ENCODE measurements around the gene DLG4.
"Not testable (repeated sequence)": the region's sequence is repeated elsewhere in the genome, so short reads cannot be mapped to it uniquely, and the experiment has no call there.

DLG4 gene

GRCh38 chr17:7166873-7167272, 52.8 kb downstream of the DLG4 start:
- H3K4me3 ChIP-seq (ENCODE audit: low read length), result no peak overlapping the region
- H3K4me1 ChIP-seq (ENCODE audit: control insufficient read depth, insufficient read depth, low read length), result peaks cover 11% of the 10 kb centered on the region
- DNase-seq (ENCODE audit: low read depth), result no peak
- H3K9me3 ChIP-seq (ENCODE audit: control insufficient read depth, low read length), result peaks cover 8% of the 10 kb centered on the region
- H3K27me3 ChIP-seq (replicated peaks; ENCODE audit: control insufficient read depth, insufficient read depth, low read length), result no peaks in the 10 kb centered on the region
- no peaks in the 10 kb centered on the region for H3K36me3 ChIP-seq (ENCODE audit: control insufficient read depth, insufficient read depth, low read length, severe bottlenecking)
- no peak overlapping the region for H3K9ac ChIP-seq (ENCODE audit: low read length)

GRCh38 chr17:7159571-7159970, 60.1 kb downstream of the DLG4 start:
- not testable (repeated sequence) for DNase-seq (ENCODE audit: low read depth); H3K4me1 ChIP-seq (ENCODE audit: control insufficient read depth, insufficient read depth, low read length); H3K4me3 ChIP-seq (ENCODE audit: low read length); H3K36me3 ChIP-seq (ENCODE audit: control insufficient read depth, insufficient read depth, low read length, severe bottlenecking); H3K9ac ChIP-seq (ENCODE audit: low read length); H3K9me3 ChIP-seq (ENCODE audit: control insufficient read depth, low read length)
- peaks cover 16% of the 10 kb centered on the region for H3K27me3 ChIP-seq (replicated peaks; ENCODE audit: control insufficient read depth, insufficient read depth, low read length)

DNA sequence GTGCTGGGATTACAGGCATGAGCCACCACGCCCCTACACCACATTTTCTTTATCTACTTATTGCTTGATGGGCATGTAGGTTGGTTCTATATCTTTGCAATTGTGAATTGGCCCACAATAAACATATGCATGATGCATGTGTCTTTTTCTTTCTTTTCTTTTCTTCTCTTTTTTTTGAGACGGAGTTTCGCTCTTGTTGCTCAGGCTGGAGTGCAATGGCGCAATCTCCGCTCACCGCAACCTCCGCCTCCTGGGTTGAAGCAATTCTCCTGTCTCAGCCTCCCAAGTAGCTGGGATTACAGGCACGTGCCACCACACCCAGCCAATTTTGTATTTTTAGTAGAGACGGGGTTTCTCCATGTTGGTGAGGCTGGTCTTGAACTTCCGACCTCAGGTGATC, 61.2 kb downstream of the DLG4 start:
- not testable (repeated sequence) for DNase-seq (ENCODE audit: low read depth); H3K9me3 ChIP-seq (ENCODE audit: control insufficient read depth, low read length); H3K9ac ChIP-seq (ENCODE audit: low read length); H3K36me3 ChIP-seq (ENCODE audit: control insufficient read depth, insufficient read depth, low read length, severe bottlenecking); H3K4me3 ChIP-seq (ENCODE audit: low read length); H3K4me1 ChIP-seq (ENCODE audit: control insufficient read depth, insufficient read depth, low read length)
- peaks cover 23% of the 10 kb centered on the region for H3K27me3 ChIP-seq (replicated peaks; ENCODE audit: control insufficient read depth, insufficient read depth, low read length)

DNA sequence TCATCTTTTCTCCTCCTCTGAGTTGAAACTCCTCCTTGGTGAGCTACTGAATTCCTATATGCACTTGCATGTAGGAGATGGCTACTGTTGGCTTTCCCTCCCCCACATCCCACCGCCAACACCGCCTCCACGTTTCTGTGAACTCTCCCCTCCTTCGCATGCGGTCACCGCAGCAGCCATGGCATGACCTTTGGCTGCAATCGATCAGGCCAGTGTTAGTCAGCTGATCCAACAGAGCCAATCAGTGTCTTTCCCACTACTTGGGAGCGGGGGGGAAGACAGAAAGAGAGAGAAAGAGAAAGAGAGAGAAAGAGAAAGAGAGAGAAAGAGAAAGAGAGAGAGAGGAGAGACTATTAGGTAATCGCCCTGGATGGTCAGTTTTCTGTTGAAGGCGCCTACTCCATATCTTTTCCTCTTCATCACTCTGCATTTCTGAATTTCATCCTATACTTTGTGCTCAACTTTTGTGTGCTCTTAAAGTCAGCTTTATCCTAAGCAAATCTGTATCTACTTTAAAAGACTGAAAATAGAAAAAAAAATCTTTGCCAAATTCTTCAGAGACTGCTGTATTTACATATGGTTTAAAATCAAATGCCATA, 63.2 kb downstream of the DLG4 start:
- Histone ChIP-seq H3K4me3 (ENCODE audit: low read length) (no peak overlapping the region), H3K27me3 (replicated peaks; ENCODE audit: control insufficient read depth, insufficient read depth, low read length) (peaks cover 30% of the 10 kb centered on the region), H3K9me3 (ENCODE audit: control insufficient read depth, low read length) (no peaks in the 10 kb centered on the region), H3K36me3 (ENCODE audit: control insufficient read depth, insufficient read depth, low read length, severe bottlenecking) (no peaks in the 10 kb centered on the region), H3K9ac (ENCODE audit: low read length) (no peak overlapping the region), H3K4me1 (ENCODE audit: control insufficient read depth, insufficient read depth, low read length) (peaks cover 3% of the 10 kb centered on the region)
- no peak for DNase-seq (ENCODE audit: low read depth)

DNA sequence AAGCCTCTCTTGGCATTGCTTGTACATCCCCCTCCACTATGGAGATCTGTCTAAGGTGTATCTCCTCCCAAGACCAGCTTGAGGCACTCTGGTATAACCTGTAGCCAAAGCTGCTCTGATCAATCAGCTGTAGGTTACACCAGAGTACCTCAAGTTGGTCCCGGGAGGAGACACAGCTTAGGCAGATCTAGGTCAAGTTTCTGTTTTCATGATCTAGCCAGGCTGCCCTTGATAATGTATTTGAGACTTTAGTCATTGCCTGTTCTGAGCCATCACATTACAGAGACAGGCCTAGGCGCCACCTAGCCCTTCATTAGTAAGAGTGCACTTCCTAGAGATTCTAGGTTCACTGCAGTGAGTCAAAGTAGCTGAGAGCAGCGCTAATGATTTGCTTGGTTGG, 71.9 kb downstream of the DLG4 start:
- no peak overlapping the region for H3K9ac ChIP-seq (ENCODE audit: low read length)
- no peaks in the 10 kb centered on the region for H3K4me1 ChIP-seq (ENCODE audit: control insufficient read depth, insufficient read depth, low read length)
- no peak for DNase-seq (ENCODE audit: low read depth)
- no peak overlapping the region for H3K4me3 ChIP-seq (ENCODE audit: low read length)
- H3K27me3 ChIP-seq (replicated peaks; ENCODE audit: control insufficient read depth, insufficient read depth, low read length), result peaks cover 47% of the 10 kb centered on the region
- no peaks in the 10 kb centered on the region for H3K9me3 ChIP-seq (ENCODE audit: control insufficient read depth, low read length)
- H3K36me3 ChIP-seq (ENCODE audit: control insufficient read depth, insufficient read depth, low read length, severe bottlenecking), result no peaks in the 10 kb centered on the region

- Histone ChIP-seq H3K4me3 (ENCODE audit: low read length) (no peak overlapping the region), H3K27me3 (replicated peaks; ENCODE audit: control insufficient read depth, insufficient read depth, low read length) (peaks cover 47% of the 10 kb centered on the region), H3K36me3 (ENCODE audit: control insufficient read depth, insufficient read depth, low read length, severe bottlenecking) (no peaks in the 10 kb centered on the region), H3K4me1 (ENCODE audit: control insufficient read depth, insufficient read depth, low read length) (no peaks in the 10 kb centered on the region), H3K9me3 (ENCODE audit: control insufficient read depth, low read length) (no peaks in the 10 kb centered on the region), H3K9ac (ENCODE audit: low read length) (no peak overlapping the region)
- no peak for DNase-seq (ENCODE audit: low read depth)
These were observed 73.5 kb downstream of the DLG4 start for GRCh38 chr17:7146115-7146514.

GRCh38 chr17:7144213-7144612, 75.4 kb downstream of the DLG4 start:
- no peak for DNase-seq (ENCODE audit: low read depth)
- Histone ChIP-seq H3K4me1 (ENCODE audit: control insufficient read depth, insufficient read depth, low read length) (no peaks in the 10 kb centered on the region), H3K9me3 (ENCODE audit: control insufficient read depth, low read length) (no peaks in the 10 kb centered on the region), H3K4me3 (ENCODE audit: low read length) (no peak overlapping the region), H3K36me3 (ENCODE audit: control insufficient read depth, insufficient read depth, low read length, severe bottlenecking) (no peaks in the 10 kb centered on the region), H3K27me3 (replicated peaks; ENCODE audit: control insufficient read depth, insufficient read depth, low read length) (peaks cover 61% of the 10 kb centered on the region), H3K9ac (ENCODE audit: low read length) (no peak overlapping the region)

DNA sequence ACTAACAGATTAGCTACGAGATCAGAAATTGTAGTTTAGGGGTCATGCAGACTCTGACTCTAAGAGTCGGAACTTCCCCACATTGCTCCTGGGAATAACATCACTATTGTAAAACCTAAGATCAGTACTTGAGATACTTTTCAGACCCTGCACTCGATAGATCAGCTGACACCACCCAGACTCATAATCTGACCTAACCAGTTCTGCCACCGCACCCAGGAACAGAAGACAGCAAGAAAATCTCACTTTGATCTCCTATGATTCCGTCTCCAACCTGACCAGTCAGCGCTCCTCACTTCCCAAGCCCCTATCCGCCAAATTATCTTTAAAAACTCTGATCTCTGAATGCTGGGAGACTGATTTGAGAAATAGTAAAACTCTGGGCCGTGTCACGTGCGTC, 77.8 kb downstream of the DLG4 start:
- no peak for DNase-seq (ENCODE audit: low read depth)
- H3K9ac ChIP-seq (ENCODE audit: low read length), result no peak overlapping the region
- H3K4me3 ChIP-seq (ENCODE audit: low read length), result no peak overlapping the region
- no peaks in the 10 kb centered on the region for H3K4me1 ChIP-seq (ENCODE audit: control insufficient read depth, insufficient read depth, low read length)
- no peaks in the 10 kb centered on the region for H3K9me3 ChIP-seq (ENCODE audit: control insufficient read depth, low read length)
- no peaks in the 10 kb centered on the region for H3K36me3 ChIP-seq (ENCODE audit: control insufficient read depth, insufficient read depth, low read length, severe bottlenecking)
- peaks cover 63% of the 10 kb centered on the region for H3K27me3 ChIP-seq (replicated peaks; ENCODE audit: control insufficient read depth, insufficient read depth, low read length)

GRCh38 chr17:7139400-7139799, 80.2 kb downstream of the DLG4 start:
- Histone ChIP-seq H3K4me3 (ENCODE audit: low read length) (no peak overlapping the region), H3K9me3 (ENCODE audit: control insufficient read depth, low read length) (no peaks in the 10 kb centered on the region), H3K4me1 (ENCODE audit: control insufficient read depth, insufficient read depth, low read length) (no peaks in the 10 kb centered on the region), H3K36me3 (ENCODE audit: control insufficient read depth, insufficient read depth, low read length, severe bottlenecking) (no peaks in the 10 kb centered on the region), H3K9ac (ENCODE audit: low read length) (no peak overlapping the region), H3K27me3 (replicated peaks; ENCODE audit: control insufficient read depth, insufficient read depth, low read length) (peaks cover 55% of the 10 kb centered on the region)
- no peak for DNase-seq (ENCODE audit: low read depth)

GRCh38 chr17:7138800-7139381, 80.7 kb downstream of the DLG4 start:
- Histone ChIP-seq H3K36me3 (ENCODE audit: control insufficient read depth, insufficient read depth, low read length, severe bottlenecking) (no peaks in the 10 kb centered on the region), H3K4me3 (ENCODE audit: low read length) (no peak overlapping the region), H3K9me3 (ENCODE audit: control insufficient read depth, low read length) (no peaks in the 10 kb centered on the region), H3K27me3 (replicated peaks; ENCODE audit: control insufficient read depth, insufficient read depth, low read length) (peaks cover 52% of the 10 kb centered on the region), H3K4me1 (ENCODE audit: control insufficient read depth, insufficient read depth, low read length) (no peaks in the 10 kb centered on the region), H3K9ac (ENCODE audit: low read length) (no peak overlapping the region)
- no peak for DNase-seq (ENCODE audit: low read depth)

DNA sequence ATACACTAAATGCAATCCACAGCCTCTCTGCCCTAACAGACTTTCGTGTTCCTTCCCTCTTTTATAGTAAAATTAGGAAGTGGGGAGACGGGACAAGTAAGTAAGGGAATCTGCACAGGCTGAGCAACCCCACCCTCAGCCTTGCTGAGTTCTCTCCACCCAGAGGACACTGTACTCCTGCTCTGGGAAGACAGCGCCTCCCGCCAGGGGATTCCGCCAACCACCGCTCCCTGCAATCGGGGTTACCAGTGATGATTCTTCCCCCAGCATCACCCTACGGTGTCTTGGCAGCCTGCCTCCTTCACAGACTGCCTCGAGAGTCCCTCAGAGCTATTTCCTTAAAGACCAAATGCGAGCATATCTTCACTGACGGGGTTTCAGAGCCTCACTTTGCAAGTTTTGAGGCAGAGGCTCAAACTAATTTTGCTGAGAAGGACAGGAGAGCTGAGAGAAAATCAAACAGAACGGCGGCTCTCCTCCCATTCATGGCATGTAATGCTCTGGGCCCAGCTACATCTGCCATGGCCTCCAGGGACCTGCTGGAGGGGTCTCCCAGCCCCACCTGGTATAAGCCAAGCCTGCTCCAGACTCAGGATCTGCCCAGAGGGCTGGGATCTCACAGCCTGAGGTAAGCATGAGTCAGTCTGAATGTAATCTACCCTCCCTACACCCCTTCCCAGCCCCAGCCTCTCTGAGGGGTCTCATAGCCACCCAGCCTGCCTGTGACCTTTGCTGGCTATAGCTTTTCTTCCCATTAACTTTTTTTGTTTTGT, 82.3 kb downstream of the DLG4 start:
- Histone ChIP-seq H3K4me3 (ENCODE audit: low read length) (no peak overlapping the region), H3K27me3 (replicated peaks; ENCODE audit: control insufficient read depth, insufficient read depth, low read length) (peaks cover 50% of the 10 kb centered on the region), H3K4me1 (ENCODE audit: control insufficient read depth, insufficient read depth, low read length) (no peaks in the 10 kb centered on the region), H3K9me3 (ENCODE audit: control insufficient read depth, low read length) (no peaks in the 10 kb centered on the region), H3K9ac (ENCODE audit: low read length) (no peak overlapping the region), H3K36me3 (ENCODE audit: control insufficient read depth, insufficient read depth, low read length, severe bottlenecking) (no peaks in the 10 kb centered on the region)
- DNase-seq (ENCODE audit: low read depth), result no peak
